ENCODE results near the gene RELN.

The RELN gene

DNA sequence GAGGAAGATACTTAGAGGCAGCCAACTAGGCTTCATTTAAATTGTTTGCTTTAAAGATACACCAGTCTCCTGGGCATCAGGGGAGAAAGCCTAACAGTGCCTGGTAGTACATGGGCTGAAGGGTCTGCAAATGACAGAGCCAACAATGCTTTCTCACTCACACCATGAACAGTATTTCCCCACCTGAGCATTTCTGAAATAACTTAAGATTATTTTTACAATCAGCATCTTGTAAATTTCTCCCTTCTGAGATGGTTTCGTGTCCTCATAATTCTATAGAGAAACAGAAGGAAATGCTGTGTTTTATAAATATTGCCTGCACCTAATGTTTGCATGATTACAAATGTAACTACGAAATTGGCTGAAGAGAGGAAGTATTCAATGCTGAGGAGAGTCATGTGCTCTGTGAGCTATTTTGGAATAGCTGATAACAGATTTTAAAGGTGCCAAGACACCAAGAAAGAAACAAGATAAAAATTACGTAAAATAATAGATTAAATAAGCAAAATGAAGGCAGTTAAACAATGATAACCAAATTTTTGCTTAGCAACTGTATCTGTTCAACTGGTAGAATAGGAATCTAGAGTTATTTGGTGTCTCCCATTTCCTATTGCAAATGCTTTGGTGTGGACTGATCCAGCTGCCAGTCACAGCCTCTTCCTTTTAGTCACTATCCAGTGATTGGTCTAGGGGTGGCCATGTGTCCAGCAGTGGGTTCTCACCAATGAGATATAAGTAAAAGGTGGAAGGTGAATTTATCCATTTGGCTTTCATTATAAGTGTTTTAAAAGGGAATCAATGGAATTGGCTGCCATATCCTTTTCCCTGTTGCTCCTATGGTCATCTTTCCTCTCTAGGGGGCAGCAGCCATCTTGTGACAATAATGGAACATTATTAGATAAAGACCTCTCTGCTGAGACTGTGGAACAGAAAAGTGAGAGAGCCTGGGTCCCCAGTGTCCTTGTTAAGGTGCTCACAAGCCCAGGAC is 375.5 kb downstream of the RELN start:
- Histone ChIP-seq H3K9ac (ENCODE audit: low read depth in 1 of 2, low read length in 2 of 2) (no peak overlapping the region), H3K4me1 (ENCODE audit: control insufficient read depth in 1 of 2, insufficient read depth in 2 of 2, low read length in 2 of 2) (no peaks in the 10 kb centered on the region), H3K27me3 (ENCODE audit: control insufficient read depth in 1 of 2, insufficient read depth in 2 of 2, low read length in 2 of 2) (no peaks in the 10 kb centered on the region), H3K27ac (ENCODE audit: low read depth, low read length) (no peak overlapping the region), H3K36me3 (ENCODE audit: control insufficient read depth in 1 of 2, insufficient read depth in 2 of 2, low read length in 2 of 2) (no peaks in the 10 kb centered on the region), H3K4me3 (ENCODE audit: low read depth in 1 of 2, low read length in 2 of 2) (no peak overlapping the region), H3K9me3 (ENCODE audit: control insufficient read depth in 1 of 2, low read length in 2 of 2) (no peaks in the 10 kb centered on the region)

DNA sequence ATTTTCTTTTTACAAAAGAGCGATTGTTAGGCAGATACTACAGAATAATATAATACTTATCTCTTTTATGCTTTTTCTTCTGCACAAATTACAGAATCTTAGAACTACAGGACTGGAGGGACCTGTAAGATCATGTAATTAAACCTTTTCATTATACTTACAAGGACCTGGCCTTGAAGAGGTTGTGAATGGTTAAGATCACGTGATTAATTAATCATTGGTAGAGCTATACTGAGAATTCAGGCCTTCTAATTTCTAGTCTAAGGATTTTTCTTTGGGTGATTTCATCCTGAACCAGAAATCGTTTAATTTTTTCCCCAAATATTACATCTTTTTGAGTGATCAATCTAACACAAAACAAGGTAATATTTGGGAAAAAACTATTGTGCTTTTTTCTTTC is 379.7 kb downstream of the RELN start:
- H3K9me3 ChIP-seq (ENCODE audit: control insufficient read depth in 1 of 2, low read length in 2 of 2), result no peaks in the 10 kb centered on the region
- no peaks in the 10 kb centered on the region for H3K27me3 ChIP-seq (ENCODE audit: control insufficient read depth in 1 of 2, insufficient read depth in 2 of 2, low read length in 2 of 2)
- no peak overlapping the region for H3K9ac ChIP-seq (ENCODE audit: low read depth in 1 of 2, low read length in 2 of 2)
- H3K4me3 ChIP-seq (ENCODE audit: low read depth in 1 of 2, low read length in 2 of 2), result no peak overlapping the region
- H3K27ac ChIP-seq (ENCODE audit: low read depth, low read length), result no peak overlapping the region
- no peaks in the 10 kb centered on the region for H3K36me3 ChIP-seq (ENCODE audit: control insufficient read depth in 1 of 2, insufficient read depth in 2 of 2, low read length in 2 of 2)
- H3K4me1 ChIP-seq (ENCODE audit: control insufficient read depth in 1 of 2, insufficient read depth in 2 of 2, low read length in 2 of 2), result no peaks in the 10 kb centered on the region

DNA sequence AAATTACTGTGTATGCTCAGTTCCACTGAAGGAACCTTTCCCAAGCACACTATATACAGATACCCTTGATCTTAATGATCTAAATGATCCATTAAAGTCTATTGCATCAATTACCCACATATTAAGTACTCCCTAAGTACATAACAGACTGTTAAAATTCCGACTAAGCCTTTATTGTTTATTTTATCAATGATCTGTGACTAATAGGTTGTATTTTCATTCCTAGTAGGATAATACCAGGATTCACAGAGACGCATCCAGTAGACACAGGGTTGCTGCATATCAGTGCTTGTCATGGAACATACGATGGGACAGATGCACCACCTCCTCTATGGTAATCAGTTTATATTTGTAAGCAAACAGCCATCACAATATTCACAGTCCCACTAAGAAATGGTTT is 383.8 kb downstream of the RELN start:
- no peaks in the 10 kb centered on the region for H3K36me3 ChIP-seq (ENCODE audit: control insufficient read depth in 1 of 2, insufficient read depth in 2 of 2, low read length in 2 of 2)
- H3K4me3 ChIP-seq (ENCODE audit: low read depth in 1 of 2, low read length in 2 of 2), result no peak overlapping the region
- no peaks in the 10 kb centered on the region for H3K9me3 ChIP-seq (ENCODE audit: control insufficient read depth in 1 of 2, low read length in 2 of 2)
- H3K27me3 ChIP-seq (ENCODE audit: control insufficient read depth in 1 of 2, insufficient read depth in 2 of 2, low read length in 2 of 2), result no peaks in the 10 kb centered on the region
- no peak overlapping the region for H3K27ac ChIP-seq (ENCODE audit: low read depth, low read length)
- no peaks in the 10 kb centered on the region for H3K4me1 ChIP-seq (ENCODE audit: control insufficient read depth in 1 of 2, insufficient read depth in 2 of 2, low read length in 2 of 2)
- H3K9ac ChIP-seq (ENCODE audit: low read depth in 1 of 2, low read length in 2 of 2), result no peak overlapping the region

DNA sequence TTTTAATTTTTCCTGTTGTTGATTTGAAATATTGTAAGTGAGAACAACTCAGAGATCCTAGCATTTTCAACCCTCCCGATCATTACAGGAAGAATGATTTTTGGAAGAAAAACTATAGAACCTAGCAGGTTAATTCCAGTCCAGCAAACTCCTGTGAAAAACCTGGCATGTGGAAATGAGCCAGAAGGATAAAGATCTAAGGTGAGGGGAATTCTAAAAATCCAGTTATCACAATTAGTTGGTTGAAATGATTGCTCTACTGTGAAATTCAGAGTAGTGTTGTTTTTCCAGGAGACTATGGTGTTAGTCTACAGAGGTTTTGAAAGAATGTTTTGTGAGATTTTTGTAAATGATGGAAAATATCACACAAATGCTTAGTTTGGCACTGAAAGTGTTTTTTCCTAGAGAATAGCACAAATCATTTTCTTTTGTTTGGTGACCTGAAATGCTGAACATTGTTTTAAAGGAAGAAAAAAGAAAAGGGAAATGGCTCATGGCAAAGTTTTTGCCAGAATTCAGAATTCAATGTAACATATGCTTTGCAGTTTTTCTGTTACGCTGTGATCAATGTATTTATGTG is 391.0 kb downstream of the RELN start:
- Histone ChIP-seq H3K4me1 (ENCODE audit: control insufficient read depth in 1 of 2, insufficient read depth in 2 of 2, low read length in 2 of 2) (no peaks in the 10 kb centered on the region), H3K27ac (ENCODE audit: low read depth, low read length) (no peak overlapping the region), H3K27me3 (ENCODE audit: control insufficient read depth in 1 of 2, insufficient read depth in 2 of 2, low read length in 2 of 2) (no peaks in the 10 kb centered on the region), H3K36me3 (ENCODE audit: control insufficient read depth in 1 of 2, insufficient read depth in 2 of 2, low read length in 2 of 2) (no peaks in the 10 kb centered on the region), H3K9me3 (ENCODE audit: control insufficient read depth in 1 of 2, low read length in 2 of 2) (no peaks in the 10 kb centered on the region), H3K4me3 (ENCODE audit: low read depth in 1 of 2, low read length in 2 of 2) (no peak overlapping the region), H3K9ac (ENCODE audit: low read depth in 1 of 2, low read length in 2 of 2) (no peak overlapping the region)

DNA sequence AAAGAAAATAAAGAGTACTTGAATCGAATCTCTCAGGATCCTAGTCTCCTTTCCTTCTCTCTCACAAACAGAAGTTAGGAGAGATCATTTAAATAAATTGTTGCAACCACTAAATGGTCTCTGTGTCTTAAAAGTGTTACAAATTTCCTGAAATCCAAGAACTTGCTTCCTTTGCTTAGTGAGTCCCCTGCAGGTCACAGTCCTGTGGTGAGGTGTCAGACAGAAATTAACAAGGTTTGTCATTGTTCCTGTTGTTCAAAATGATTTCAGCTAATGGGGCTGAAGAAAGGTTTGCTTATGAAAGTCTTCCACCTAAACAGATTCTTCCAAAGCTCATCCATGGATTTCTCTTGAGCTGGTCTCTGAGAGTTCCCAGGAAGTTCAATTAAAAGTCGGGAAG is 391.9 kb downstream of the RELN start:
- H3K27me3 ChIP-seq (ENCODE audit: control insufficient read depth in 1 of 2, insufficient read depth in 2 of 2, low read length in 2 of 2), result no peaks in the 10 kb centered on the region
- no peak overlapping the region for H3K27ac ChIP-seq (ENCODE audit: low read depth, low read length)
- no peaks in the 10 kb centered on the region for H3K4me1 ChIP-seq (ENCODE audit: control insufficient read depth in 1 of 2, insufficient read depth in 2 of 2, low read length in 2 of 2)
- H3K4me3 ChIP-seq (ENCODE audit: low read depth in 1 of 2, low read length in 2 of 2), result no peak overlapping the region
- H3K9me3 ChIP-seq (ENCODE audit: control insufficient read depth in 1 of 2, low read length in 2 of 2), result no peaks in the 10 kb centered on the region
- H3K9ac ChIP-seq (ENCODE audit: low read depth in 1 of 2, low read length in 2 of 2), result no peak overlapping the region
- H3K36me3 ChIP-seq (ENCODE audit: control insufficient read depth in 1 of 2, insufficient read depth in 2 of 2, low read length in 2 of 2), result no peaks in the 10 kb centered on the region

DNA sequence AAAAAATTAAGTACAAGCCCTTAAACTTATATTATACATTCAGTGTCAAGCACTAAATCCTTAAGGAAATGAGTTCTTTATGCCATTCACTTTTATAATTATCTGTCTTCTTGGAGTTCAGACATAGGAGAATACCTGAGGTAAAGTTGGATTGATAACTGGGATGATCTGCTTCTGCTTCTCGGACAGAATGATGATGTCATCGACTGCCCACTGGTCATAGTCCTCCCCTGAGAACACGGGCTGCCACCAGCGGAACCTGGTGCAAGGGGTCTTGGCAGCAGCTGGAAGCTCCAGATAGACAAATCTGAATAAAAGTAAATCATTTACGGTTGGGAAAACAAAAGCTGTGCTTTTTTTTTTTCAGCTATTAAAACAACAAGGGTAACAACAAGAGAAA is 395.3 kb downstream of the RELN start:
- H3K4me1 ChIP-seq (ENCODE audit: control insufficient read depth in 1 of 2, insufficient read depth in 2 of 2, low read length in 2 of 2), result no peaks in the 10 kb centered on the region
- no peaks in the 10 kb centered on the region for H3K27me3 ChIP-seq (ENCODE audit: control insufficient read depth in 1 of 2, insufficient read depth in 2 of 2, low read length in 2 of 2)
- H3K4me3 ChIP-seq (ENCODE audit: low read depth in 1 of 2, low read length in 2 of 2), result no peak overlapping the region
- no peaks in the 10 kb centered on the region for H3K9me3 ChIP-seq (ENCODE audit: control insufficient read depth in 1 of 2, low read length in 2 of 2)
- no peaks in the 10 kb centered on the region for H3K36me3 ChIP-seq (ENCODE audit: control insufficient read depth in 1 of 2, insufficient read depth in 2 of 2, low read length in 2 of 2)
- H3K27ac ChIP-seq (ENCODE audit: low read depth, low read length), result no peak overlapping the region
- no peak overlapping the region for H3K9ac ChIP-seq (ENCODE audit: low read depth in 1 of 2, low read length in 2 of 2)

DNA sequence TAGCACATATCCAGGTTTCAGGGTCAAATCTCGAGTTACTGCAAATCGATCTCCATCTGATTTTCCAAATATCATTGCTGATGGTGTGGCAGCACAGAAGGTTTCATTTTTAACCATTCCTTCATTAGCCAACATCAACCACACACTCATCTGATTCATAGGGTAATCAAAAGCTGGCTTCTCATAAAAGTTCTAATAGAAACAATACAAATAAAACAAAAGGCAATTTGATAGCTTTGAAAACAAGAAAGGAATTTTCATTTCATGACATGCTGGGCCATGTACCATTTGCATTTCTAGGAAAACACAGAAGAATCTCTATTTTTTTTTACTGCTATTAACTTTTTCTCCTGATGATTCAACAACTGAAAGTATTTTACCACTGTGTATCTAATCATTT is 395.8 kb downstream of the RELN start:
- Histone ChIP-seq H3K9ac (ENCODE audit: low read depth in 1 of 2, low read length in 2 of 2) (no peak overlapping the region), H3K4me3 (ENCODE audit: low read depth in 1 of 2, low read length in 2 of 2) (no peak overlapping the region), H3K9me3 (ENCODE audit: control insufficient read depth in 1 of 2, low read length in 2 of 2) (no peaks in the 10 kb centered on the region), H3K27ac (ENCODE audit: low read depth, low read length) (no peak overlapping the region), H3K36me3 (ENCODE audit: control insufficient read depth in 1 of 2, insufficient read depth in 2 of 2, low read length in 2 of 2) (no peaks in the 10 kb centered on the region), H3K27me3 (ENCODE audit: control insufficient read depth in 1 of 2, insufficient read depth in 2 of 2, low read length in 2 of 2) (no peaks in the 10 kb centered on the region), H3K4me1 (ENCODE audit: control insufficient read depth in 1 of 2, insufficient read depth in 2 of 2, low read length in 2 of 2) (no peaks in the 10 kb centered on the region)

DNA sequence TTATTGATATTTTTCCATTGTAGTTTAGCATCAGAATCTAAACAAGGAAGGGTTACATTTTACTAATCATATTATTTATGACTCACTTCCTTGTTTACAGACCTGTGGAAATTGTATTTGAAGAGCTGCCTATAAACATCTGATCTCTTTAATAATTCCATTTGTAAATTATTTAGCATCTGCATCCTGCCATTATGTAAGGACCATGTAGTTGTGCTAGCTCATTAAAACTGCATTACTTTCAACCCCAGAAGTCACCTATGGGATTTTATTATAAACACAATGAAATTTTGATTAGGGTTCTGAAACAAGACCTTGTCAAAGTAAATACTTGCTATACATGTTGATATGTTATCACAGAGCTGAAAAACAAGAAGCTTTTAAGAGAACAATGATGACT is 396.6 kb downstream of the RELN start:
- Histone ChIP-seq H3K9ac (ENCODE audit: low read depth in 1 of 2, low read length in 2 of 2) (no peak overlapping the region), H3K27me3 (ENCODE audit: control insufficient read depth in 1 of 2, insufficient read depth in 2 of 2, low read length in 2 of 2) (no peaks in the 10 kb centered on the region), H3K27ac (ENCODE audit: low read depth, low read length) (no peak overlapping the region), H3K9me3 (ENCODE audit: control insufficient read depth in 1 of 2, low read length in 2 of 2) (no peaks in the 10 kb centered on the region), H3K36me3 (ENCODE audit: control insufficient read depth in 1 of 2, insufficient read depth in 2 of 2, low read length in 2 of 2) (no peaks in the 10 kb centered on the region), H3K4me1 (ENCODE audit: control insufficient read depth in 1 of 2, insufficient read depth in 2 of 2, low read length in 2 of 2) (no peaks in the 10 kb centered on the region), H3K4me3 (ENCODE audit: low read depth in 1 of 2, low read length in 2 of 2) (no peak overlapping the region)

DNA sequence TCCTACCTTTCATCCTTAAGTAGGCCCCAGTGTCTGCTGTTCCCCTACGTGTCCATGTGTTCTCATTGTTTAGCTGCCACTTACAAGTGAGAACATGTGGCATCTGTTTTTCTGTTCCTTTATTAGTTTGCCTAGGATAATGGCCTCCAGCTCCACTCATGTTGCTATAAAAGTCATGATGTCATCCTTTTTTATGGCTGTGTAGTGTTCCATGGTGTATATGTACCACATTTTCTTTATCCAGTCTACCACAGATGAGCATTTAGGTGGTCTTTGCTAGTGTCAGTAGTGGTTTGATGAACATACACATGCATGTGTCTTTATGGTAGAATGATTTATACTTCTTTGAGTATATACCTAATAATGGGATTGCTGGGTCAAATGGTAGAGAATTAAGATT is 397.3 kb downstream of the RELN start:
- Histone ChIP-seq H3K4me1 (ENCODE audit: control insufficient read depth in 1 of 2, insufficient read depth in 2 of 2, low read length in 2 of 2) (no peaks in the 10 kb centered on the region), H3K27ac (ENCODE audit: low read depth, low read length) (no peak overlapping the region), H3K4me3 (ENCODE audit: low read depth in 1 of 2, low read length in 2 of 2) (no peak overlapping the region), H3K36me3 (ENCODE audit: control insufficient read depth in 1 of 2, insufficient read depth in 2 of 2, low read length in 2 of 2) (no peaks in the 10 kb centered on the region), H3K9ac (ENCODE audit: low read depth in 1 of 2, low read length in 2 of 2) (no peak overlapping the region), H3K9me3 (ENCODE audit: control insufficient read depth in 1 of 2, low read length in 2 of 2) (no peaks in the 10 kb centered on the region), H3K27me3 (ENCODE audit: control insufficient read depth in 1 of 2, insufficient read depth in 2 of 2, low read length in 2 of 2) (no peaks in the 10 kb centered on the region)

DNA sequence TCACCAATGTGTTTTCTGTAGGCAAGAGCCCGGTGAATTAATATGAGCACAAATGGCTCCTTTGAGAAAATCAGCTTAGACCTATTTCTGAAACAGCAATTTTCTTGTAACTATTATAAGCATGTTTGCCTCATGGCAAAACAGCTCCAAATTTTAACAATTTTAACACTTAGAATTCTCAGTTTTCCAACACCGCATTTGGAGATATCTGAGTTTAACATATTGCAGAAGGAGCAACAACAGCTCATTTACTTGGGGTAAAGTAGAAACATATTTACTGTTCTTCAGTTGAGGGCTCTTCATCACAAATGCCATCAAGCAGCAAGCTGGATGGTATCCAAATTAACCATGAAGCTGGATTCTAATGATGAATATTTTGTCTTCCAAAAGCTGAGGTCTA is 409.4 kb downstream of the RELN start:
- H3K36me3 ChIP-seq (ENCODE audit: control insufficient read depth in 1 of 2, insufficient read depth in 2 of 2, low read length in 2 of 2), result no peaks in the 10 kb centered on the region
- H3K9me3 ChIP-seq (ENCODE audit: control insufficient read depth in 1 of 2, low read length in 2 of 2), result no peaks in the 10 kb centered on the region
- H3K4me1 ChIP-seq (ENCODE audit: control insufficient read depth in 1 of 2, insufficient read depth in 2 of 2, low read length in 2 of 2), result no peaks in the 10 kb centered on the region
- H3K9ac ChIP-seq (ENCODE audit: low read depth in 1 of 2, low read length in 2 of 2), result no peak overlapping the region
- no peaks in the 10 kb centered on the region for H3K27me3 ChIP-seq (ENCODE audit: control insufficient read depth in 1 of 2, insufficient read depth in 2 of 2, low read length in 2 of 2)
- H3K27ac ChIP-seq (ENCODE audit: low read depth, low read length), result no peak overlapping the region
- no peak overlapping the region for H3K4me3 ChIP-seq (ENCODE audit: low read depth in 1 of 2, low read length in 2 of 2)

Measured in duodenal mucosa (tissue), 2 donors.